Activated T-cell treated with anti-CD3 and anti-CD28 coated beads, Interleukin-2, amount 50 U/mL, for 1 hour (primary cell): ENCODE results near the gene POGLUT2.

ENCODE experiments used
- DNase-seq: peaks from one replicate; pipeline ENCODE4 v3.0.0-alpha.2; 2020

Gene POGLUT2

GRCh38 chr13:102761071-102761470, 37.7 kb downstream of the POGLUT2 start:
- no peak for DNase-seq

- no peak for DNase-seq
These were observed 39.9 kb downstream of the POGLUT2 start for GRCh38 chr13:102758842-102759241.

GRCh38 chr13:102757006-102757405, 41.8 kb downstream of the POGLUT2 start:
- DNase-seq: no peak

GRCh38 chr13:102751886-102752285, 46.9 kb downstream of the POGLUT2 start:
- no peak for DNase-seq

- no peak for DNase-seq
These were observed 56.3 kb downstream of the POGLUT2 start for GRCh38 chr13:102742506-102742905.

GRCh38 chr13:102742101-102742500, 56.7 kb downstream of the POGLUT2 start:
- no peak for DNase-seq
